Esophagus squamous epithelium (tissue), 5 donors: Measurements from ENCODE around the gene MAN1B1. TPM values are rescaled to one million over a fixed set of nuclear protein-coding genes. Genes with fewer than 3 reads are reported as not detected.

Experiments used
- DNase-seq: peaks from one replicate; lab custom pipeline; 2025; lab: John Stamatoyannopoulos, UW
- H3K27ac ChIP-seq, 4 donors: fragments of 200-600 bp; sonication (generic); one replicate each; pipeline ENCODE4 v1.5.1; 2016 to 2019; ENCODE audit warnings: mild to moderate bottlenecking in 1 of 4
- H3K27me3 ChIP-seq, 4 donors: fragments of 200-600 bp; sonication (generic); 1 replicate in 3 of 4; 2 replicates in 1 of 4; pipeline versions ENCODE4 v1.5.1 to v1.6.0; 2017 to 2021; ENCODE audit warnings: antibody characterized with exemption in 1 of 4
- H3K36me3 ChIP-seq, 3 donors: fragments of 200-600 bp; sonication (generic); one replicate each; pipeline ENCODE4 v1.5.1; 2016 to 2019
- H3K4me1 ChIP-seq, 3 donors: fragments of 200-600 bp; sonication (generic); one replicate each; pipeline ENCODE4 v1.5.1; 2017 to 2019
- H3K4me3 ChIP-seq, 4 donors: fragments of 200-600 bp; sonication (generic); 1 replicate in 3 of 4; 2 replicates in 1 of 4; pipeline ENCODE4 v1.5.1; 2016 to 2019; ENCODE audit warnings: mild to moderate bottlenecking in 2 of 4, moderate library complexity in 1 of 4
- H3K9me3 ChIP-seq, 3 donors: fragments of 200-600 bp; sonication (generic); one replicate each; pipeline ENCODE4 v1.5.1; 2016 to 2019
- CTCF ChIP-seq, 6 experiments: fragments of 450-650 bp in 4 of 6; fragments of 200-600 bp in 2 of 6; sonication (generic) in 2 of 6; IDR thresholded peaks; one replicate each; pipeline ENCODE4 v1.5.1; 2016 to 2019; ENCODE audit warnings: antibody characterized with exemption in 6 of 6, mild to moderate bottlenecking in 4 of 6, moderate library complexity in 4 of 6
- POLR2A ChIP-seq, 4 donors: fragments of 450-650 bp; IDR thresholded peaks; one replicate each; pipeline ENCODE4 v1.6.1; 2017; ENCODE audit warnings: antibody characterized with exemption in 4 of 4, mild to moderate bottlenecking in 4 of 4, moderate library complexity in 3 of 4
- WGBS, 2 donors: methylation state at CpG; one replicate each; pipeline ENCODE4 v1.1.5; 2018; 5-methylcytosine and 5-hydroxymethylcytosine counted together
- intact Hi-C: fragments of 100-400 bp; cut with DNase I; formaldehyde crosslinking; loops from one replicate; pipeline ENCODE4 v1.15.0; 2022
- total RNA-seq, 4 donors: library from RNA; depleted of rRNA; stranded (reverse); fragments of >200 nt; gene quantifications; one replicate each; pipeline ENCODE4 v1.1.0, GENCODE V29; 2016
- donor health status: DM: yes; HTN: yes; CAD: no.

MAN1B1 gene
- total RNA-seq, 4 donors from 2014 or later, result 25.6 to 50.9 (median 39.4) TPM

- H3K4me3 ChIP-seq, result no peak overlapping the region
- no peaks in the 10 kb centered on the region for H3K9me3 ChIP-seq
- TF ChIP-seq POLR2A (IDR thresholded peaks at IDR 0.05) (no peak), CTCF (IDR thresholded peaks at IDR 0.05) (no peak)
- H3K27ac ChIP-seq, result no peak overlapping the region
- intact Hi-C loops, result no loop called here
- H3K36me3 ChIP-seq, result no peaks in the 10 kb centered on the region
- H3K27me3 ChIP-seq, result peaks cover 0 to 85% (median 23%) of the 10 kb centered on the region in 4 donors
- DNase-seq, result no peak
- H3K4me1 ChIP-seq, result peaks cover 33 to 66% (median 41%) of the 10 kb centered on the region in 3 donors
- WGBS, 2 donors, result 90% methylated on average over 2 of the region's 8 CpGs; no CpG with 5 or more reads in 1 of the 2 donors
Measured at GRCh38 chr9:137052293-137052692, 34.5 kb upstream of the MAN1B1 start.

GRCh38 chr9:137052998-137053943 is 33.5 kb upstream of the MAN1B1 start:
- no peaks in the 10 kb centered on the region for H3K9me3 ChIP-seq
- no peak for TF ChIP-seq CTCF (IDR thresholded peaks at IDR 0.05)
- TF ChIP-seq POLR2A (IDR thresholded peaks at IDR 0.05), result no peak
- intact Hi-C loops, result no loop called here
- peak overlapping the region; percentile 41 to 70 (median 51) for H3K4me3 ChIP-seq
- H3K36me3 ChIP-seq, result no peaks in the 10 kb centered on the region
- peak overlapping the region in 2 of 4 donors; percentile 17 to 58 for H3K27ac ChIP-seq
- 72% methylated on average over 8 of the region's 71 CpGs; no CpG with 5 or more reads in 1 of the 2 donors for WGBS, 2 donors
- peaks cover 0 to 75% (median 14%) of the 10 kb centered on the region in 4 donors for H3K27me3 ChIP-seq
- DNase-seq, result no peak
- peaks cover 33 to 71% (median 41%) of the 10 kb centered on the region in 3 donors for H3K4me1 ChIP-seq

- Histone ChIP-seq H3K36me3 (no peaks in the 10 kb centered on the region), H3K4me1 (peaks cover 29 to 61% (median 35%) of the 10 kb centered on the region in 3 donors), H3K27me3 (peaks cover 0 to 65% (median 7%) of the 10 kb centered on the region in 4 donors), H3K4me3 (peak within 1 kb of the TSS; percentile 41 to 70 (median 51)), H3K9me3 (no peaks in the 10 kb centered on the region), H3K27ac (peak within 1 kb of the TSS; percentile 17 to 63 (median 52))
- DNase-seq, result no peak
- WGBS, 2 donors, result 0% methylated on average over 1 of the region's 90 CpGs; no CpG with 5 or more reads in 1 of the 2 donors
- TF ChIP-seq POLR2A (IDR thresholded peaks at IDR 0.05), result peak in 1 of 4 donors; percentile 22
- TF ChIP-seq CTCF (IDR thresholded peaks at IDR 0.05), result no peak
- intact Hi-C loops, result no loop called here
Measured at GRCh38 chr9:137053944-137054931, 32.5 kb upstream of the MAN1B1 start, which contains the start of gene ENTPD2. TSS of gene ENTPD2 (minus strand) at chr9:137054061. CDS start at chr9:137053997, 64 bp downstream.

- no peak for DNase-seq
- Histone ChIP-seq H3K4me3 (peak overlapping the region in 1 of 4 donors; percentile 70), H3K27me3 (peaks cover 0 to 58% (median 2%) of the 10 kb centered on the region in 4 donors), H3K9me3 (no peaks in the 10 kb centered on the region), H3K4me1 (peaks cover 29 to 55% (median 35%) of the 10 kb centered on the region in 3 donors), H3K36me3 (no peaks in the 10 kb centered on the region), H3K27ac (peak overlapping the region; percentile 11 to 63 (median 52))
- 40 to 70% methylated on average over 1 to 2 of the region's 17 CpGs for WGBS, 2 donors
- intact Hi-C loops, result no loop called here
- no peak for TF ChIP-seq CTCF (IDR thresholded peaks at IDR 0.05)
- no peak for TF ChIP-seq POLR2A (IDR thresholded peaks at IDR 0.05)
Measured at GRCh38 chr9:137054932-137055384, 31.8 kb upstream of the MAN1B1 start.
